Activated CD8-positive, alpha-beta memory T cell treated with anti-CD3 and anti-CD28 coated beads, Interleukin-2, amount 10 ng/mL, durations not matched to agents 7 days and 5 days (primary cell): ENCODE data around the gene PAXX. TPM values are rescaled to one million over a fixed set of nuclear protein-coding genes. Genes with fewer than 3 reads are reported as not detected.

Source experiments
- ATAC-seq: fragments of 150-1000 bp; cut with Tn5 transposase; one replicate; pipeline ENCODE4 v1.10.0; 2021; ENCODE audit warnings: moderate library complexity
- CTCF ChIA-PET: fragments of 350-600 bp; sonication (Branson Sonifier 250); formaldehyde crosslinking; loops from one replicate; lab custom pipeline; 2021; ENCODE audit warnings: antibody characterized with exemption; lab: Charles Lee
- DNase-seq: peaks from one replicate; pipeline ENCODE4 v3.0.0-alpha.2; 2020
- H3K27ac Mint-ChIP-seq: one replicate; pipeline ENCODE4 v1.8.0; 2021; ENCODE audit warnings: mild to moderate bottlenecking, mixed read lengths
- H3K27me3 Mint-ChIP-seq: one replicate; pipeline ENCODE4 v1.8.0; 2021; ENCODE audit warnings: mixed read lengths
- H3K36me3 Mint-ChIP-seq: one replicate; pipeline ENCODE4 v1.8.0; 2021; ENCODE audit warnings: mild to moderate bottlenecking, mixed read lengths
- H3K4me1 Mint-ChIP-seq: one replicate; pipeline ENCODE4 v1.8.0; 2021; ENCODE audit warnings: mixed read lengths
- H3K4me3 Mint-ChIP-seq: one replicate; pipeline ENCODE4 v1.8.0; 2021; ENCODE audit warnings: mild to moderate bottlenecking, moderate library complexity, mixed read lengths
- H3K9me3 Mint-ChIP-seq: one replicate; pipeline ENCODE4 v1.8.0; 2022; ENCODE audit warnings: low read depth, mixed read lengths
- total RNA-seq, 2 experiments: library from RNA; stranded (reverse); gene quantifications; one replicate each; pipeline ENCODE4 v1.2.3, GENCODE V29; 2021

Gene PAXX
- total RNA-seq, 2 experiments from 2014 or later, result 68.6 to 94.8 TPM

DNA sequence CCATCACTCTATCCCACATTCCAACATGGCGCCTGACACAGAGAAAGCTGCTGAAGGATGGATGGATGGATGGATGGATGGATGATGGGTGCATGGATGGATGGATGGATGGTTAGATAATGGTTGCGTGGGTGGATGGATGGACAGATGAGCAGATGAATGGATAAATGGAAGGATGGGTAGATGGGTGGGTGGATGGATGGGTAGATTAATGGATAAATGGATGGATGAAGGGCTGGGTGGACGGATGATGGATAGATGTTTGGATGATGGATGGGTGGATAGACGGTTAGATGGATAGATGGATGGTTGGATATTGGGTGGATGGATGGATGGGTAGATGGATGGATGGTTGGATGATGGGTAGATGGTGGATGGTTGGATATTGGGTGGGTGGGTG lies 35.6 kb upstream of the PAXX start:
- no peak overlapping the region for H3K27ac Mint-ChIP-seq

DNA sequence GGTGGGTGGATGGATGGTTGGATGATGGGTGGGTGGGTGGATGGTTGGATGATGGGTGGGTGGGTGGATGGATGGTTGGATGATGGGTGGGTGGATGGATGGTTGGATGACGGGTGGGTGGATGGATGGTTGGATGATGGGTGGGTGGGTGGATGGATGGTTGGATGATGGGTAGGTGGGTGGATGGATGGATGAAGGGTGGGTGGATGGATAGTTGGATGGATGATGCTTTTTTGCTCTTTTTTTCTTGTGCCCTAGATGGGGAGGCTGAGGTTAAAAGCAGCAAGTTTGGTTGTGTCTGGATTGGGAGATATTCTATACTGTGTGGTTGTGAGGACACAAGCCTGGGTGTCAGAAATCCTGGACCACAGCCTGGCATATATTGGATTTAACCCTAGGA lies 34.8 kb upstream of the PAXX start:
- Mint-ChIP-seq H3K9me3 (peaks cover 6% of the 10 kb centered on the region), H3K4me1 (peaks cover 15% of the 10 kb centered on the region), H3K4me3 (no peak overlapping the region), H3K27me3 (no peaks in the 10 kb centered on the region), H3K27ac (no peak overlapping the region), H3K36me3 (peaks cover 2% of the 10 kb centered on the region)
- CTCF ChIA-PET, result no interaction called here
- DNase-seq, result no peak
- no peak for ATAC-seq

More for the DNA sequence above, 35.6 kb upstream of the PAXX start:
- ATAC-seq (no peak), DNase-seq (no peak)
- Mint-ChIP-seq H3K9me3 (peaks cover 6% of the 10 kb centered on the region), H3K4me3 (no peak overlapping the region), H3K36me3 (peaks cover 2% of the 10 kb centered on the region), H3K27me3 (no peaks in the 10 kb centered on the region), H3K4me1 (peaks cover 11% of the 10 kb centered on the region)
- CTCF ChIA-PET, result interaction anchor here (0.6 kb wide), 1 partner anchor 179 kb away, joined by 3 read pairs; no protein-coding TSS in a partner anchor

DNA sequence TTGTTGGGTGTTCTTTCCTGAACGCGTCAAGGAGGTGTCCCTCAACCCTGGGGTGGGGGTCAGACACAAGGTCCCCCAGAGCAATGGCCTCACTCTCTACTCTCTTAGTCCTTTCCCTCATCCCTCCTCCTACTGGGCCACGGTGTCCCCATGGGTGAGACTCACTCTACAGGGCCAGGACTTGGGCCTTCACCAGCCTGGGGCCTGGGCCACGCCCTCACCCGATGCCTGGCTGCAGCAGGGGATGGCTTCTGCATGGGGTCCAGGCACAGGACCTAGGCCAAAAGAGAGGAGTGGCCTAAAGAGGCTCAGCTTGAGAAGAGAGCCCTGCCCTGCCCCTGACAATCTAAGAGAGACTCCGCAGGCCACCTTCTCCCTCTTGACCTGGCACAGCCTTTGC lies 34.3 kb upstream of the PAXX start:
- no peak for ATAC-seq
- peaks cover 2% of the 10 kb centered on the region for H3K36me3 Mint-ChIP-seq
- H3K4me1 Mint-ChIP-seq, result peaks cover 19% of the 10 kb centered on the region
- DNase-seq, result no peak
- CTCF ChIA-PET, result interaction anchor here (1.1 to 3.1 kb wide), 2 partner anchors 10 to 18 kb away, joined by 5 to 16 read pairs; no protein-coding TSS in a partner anchor
- no peak overlapping the region for H3K4me3 Mint-ChIP-seq
- no peaks in the 10 kb centered on the region for H3K27me3 Mint-ChIP-seq
- no peak overlapping the region for H3K27ac Mint-ChIP-seq
- H3K9me3 Mint-ChIP-seq, result peaks cover 6% of the 10 kb centered on the region

DNA sequence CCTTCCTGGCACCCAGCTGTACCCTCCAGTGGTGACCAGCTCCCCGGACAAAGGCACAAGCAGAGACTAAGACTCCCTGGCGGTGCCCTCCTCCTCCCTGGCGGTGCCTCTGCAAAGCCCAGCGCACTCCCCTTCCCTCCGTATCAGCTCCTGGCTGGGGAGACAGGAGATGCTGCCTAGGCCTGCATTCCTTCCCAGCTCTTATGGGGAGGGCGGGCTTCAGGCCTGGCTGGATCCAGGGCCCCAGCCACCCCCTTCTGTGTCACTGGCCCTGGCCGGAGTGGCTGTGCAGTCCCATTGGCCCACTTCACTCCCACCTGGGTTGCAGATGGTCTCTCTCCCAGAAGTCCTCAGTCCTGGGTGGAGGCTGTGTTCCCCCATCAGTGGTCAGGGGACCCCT lies 33.7 kb upstream of the PAXX start:
- Mint-ChIP-seq H3K9me3 (peaks cover 6% of the 10 kb centered on the region), H3K27ac (no peak overlapping the region), H3K27me3 (no peaks in the 10 kb centered on the region), H3K4me1 (peaks cover 23% of the 10 kb centered on the region), H3K4me3 (no peak overlapping the region), H3K36me3 (peaks cover 2% of the 10 kb centered on the region)
- CTCF ChIA-PET, result interaction anchor here (1.1 to 3.1 kb wide), 2 partner anchors 10 to 18 kb away, joined by 5 to 16 read pairs; no protein-coding TSS in a partner anchor
- ATAC-seq (no peak), DNase-seq (no peak)

DNA sequence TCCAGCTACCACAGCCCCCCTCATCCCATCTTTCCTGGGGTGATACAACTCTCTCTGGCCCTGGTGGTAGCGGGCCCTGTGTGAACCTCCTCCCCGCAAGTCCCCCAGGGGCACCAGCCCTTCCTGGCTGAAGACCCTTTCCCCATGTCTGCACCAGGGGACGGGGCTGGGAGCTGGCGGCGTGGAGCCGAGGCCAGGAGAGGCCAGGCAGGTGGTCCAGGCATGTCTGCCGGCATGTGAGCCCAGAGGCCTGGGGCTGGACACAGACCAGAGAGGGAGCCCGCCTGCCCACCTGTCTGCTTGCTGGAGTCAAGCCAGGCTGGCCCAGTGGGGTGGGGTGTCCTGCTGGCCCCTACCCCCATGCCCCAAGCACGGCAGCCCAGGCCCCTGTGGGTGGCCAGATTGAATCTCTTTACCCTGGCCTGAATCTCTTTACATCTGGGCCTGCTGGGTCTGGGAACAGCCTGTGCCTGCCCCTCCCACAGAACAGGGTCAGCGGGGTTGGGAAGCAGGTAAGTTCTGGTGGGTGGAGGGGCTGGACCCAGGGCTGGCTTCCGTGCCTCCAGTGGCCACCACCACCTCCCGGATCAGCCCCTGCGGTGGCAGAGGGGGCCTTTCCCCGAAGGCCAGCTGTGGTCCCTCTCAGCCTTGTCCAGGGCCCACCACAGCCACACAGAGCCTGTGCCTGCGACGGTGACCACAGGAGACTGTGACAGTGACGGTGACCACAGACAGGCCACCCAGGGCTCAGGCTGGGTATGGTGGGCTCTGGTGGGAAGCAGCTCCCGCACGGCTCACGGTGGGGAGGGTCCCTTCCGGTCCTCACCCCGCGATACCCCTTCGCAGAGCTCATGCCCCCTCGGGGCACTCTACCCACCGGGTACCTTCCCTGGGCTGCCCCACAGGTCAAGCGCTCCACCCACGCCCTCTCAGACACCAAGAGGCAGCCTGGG lies 33.0 kb upstream of the PAXX start:
- H3K27me3 Mint-ChIP-seq, result no peaks in the 10 kb centered on the region
- H3K4me3 Mint-ChIP-seq, result no peak overlapping the region
- DNase-seq (no peak), ATAC-seq (no peak)
- peaks cover 6% of the 10 kb centered on the region for H3K9me3 Mint-ChIP-seq
- no peak overlapping the region for H3K27ac Mint-ChIP-seq
- CTCF ChIA-PET, result interaction anchor here (0.8 to 3.1 kb wide), 6 partner anchors 11 to 76 kb away, joined by 3 to 16 read pairs (median 5); partner anchors contain the start of gene PAXX
- H3K36me3 Mint-ChIP-seq, result peaks cover 2% of the 10 kb centered on the region
- H3K4me1 Mint-ChIP-seq, result peaks cover 23% of the 10 kb centered on the region

DNA sequence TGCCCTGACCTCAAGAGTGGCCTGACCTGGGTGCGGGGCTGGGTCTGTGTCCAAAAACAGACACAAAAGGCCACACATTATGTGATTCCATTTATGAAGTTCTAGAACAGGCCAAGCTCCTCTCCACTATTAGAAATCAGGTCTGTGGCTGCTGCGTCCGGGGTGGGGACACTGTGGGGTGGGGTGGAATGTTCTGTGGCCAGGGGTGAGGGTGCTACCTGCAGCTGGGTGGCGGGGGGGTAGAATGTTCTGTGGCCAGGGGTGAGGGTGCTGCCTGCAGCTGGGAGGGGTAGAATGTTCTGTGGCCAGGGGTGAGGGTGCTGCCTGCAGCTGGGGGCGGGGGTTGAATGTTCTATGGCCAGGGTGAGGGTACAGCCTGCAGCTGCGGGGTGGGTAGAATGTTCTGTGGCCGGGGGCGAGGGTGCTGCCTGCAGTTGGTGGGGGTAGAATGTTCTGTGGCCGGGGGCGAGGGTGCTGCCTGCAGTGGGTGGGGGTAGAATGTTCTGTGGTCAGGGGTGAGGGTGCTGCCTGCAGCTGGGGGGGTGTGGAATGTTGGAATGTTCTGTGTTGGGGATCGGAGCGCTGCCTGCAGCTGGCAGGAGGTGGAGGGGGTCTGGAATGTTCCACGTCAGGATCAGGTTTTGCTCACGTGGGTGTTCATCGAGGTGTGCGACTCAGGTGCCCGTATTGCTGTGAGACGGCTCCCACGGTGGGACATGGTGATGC lies 31.8 kb upstream of the PAXX start:
- Mint-ChIP-seq H3K27me3 (no peaks in the 10 kb centered on the region), H3K36me3 (peaks cover 2% of the 10 kb centered on the region), H3K4me1 (peaks cover 35% of the 10 kb centered on the region), H3K4me3 (no peak overlapping the region), H3K27ac (peak overlapping the region; percentile 84), H3K9me3 (peaks cover 6% of the 10 kb centered on the region)
- DNase-seq (peak; percentile 70), ATAC-seq (no peak)
- CTCF ChIA-PET, result interaction anchor here (0.8 to 3.1 kb wide), 6 partner anchors 12 to 75 kb away, joined by 3 to 16 read pairs (median 8); partner anchors contain the start of gene PAXX

DNA sequence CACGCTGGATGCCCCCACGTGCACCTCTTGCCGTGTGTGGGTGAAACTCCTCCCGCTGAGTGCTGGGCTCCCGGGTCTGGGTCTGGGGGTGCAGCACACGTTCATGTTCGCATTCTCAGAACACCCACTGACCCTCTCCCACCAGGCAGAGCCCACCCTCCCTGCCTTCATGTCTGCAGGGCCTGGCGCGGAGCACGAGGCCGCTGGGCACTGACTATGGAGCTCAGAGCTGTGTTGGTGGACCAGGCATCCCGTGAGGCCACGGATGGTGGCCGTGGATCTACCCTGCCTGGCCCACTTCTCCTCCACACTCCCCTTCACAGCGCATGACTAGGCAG lies 31.3 kb upstream of the PAXX start:
- ATAC-seq (no peak), DNase-seq (no peak)
- H3K9me3 Mint-ChIP-seq, result peaks cover 6% of the 10 kb centered on the region
- H3K4me3 Mint-ChIP-seq, result no peak overlapping the region
- CTCF ChIA-PET, result interaction anchor here (1.8 to 3.1 kb wide), 5 partner anchors 13 to 68 kb away, joined by 5 to 16 read pairs (median 12); partner anchors contain the start of gene PAXX
- peaks cover 40% of the 10 kb centered on the region for H3K4me1 Mint-ChIP-seq
- no peak overlapping the region for H3K27ac Mint-ChIP-seq
- H3K27me3 Mint-ChIP-seq, result no peaks in the 10 kb centered on the region
- H3K36me3 Mint-ChIP-seq, result peaks cover 2% of the 10 kb centered on the region

DNA sequence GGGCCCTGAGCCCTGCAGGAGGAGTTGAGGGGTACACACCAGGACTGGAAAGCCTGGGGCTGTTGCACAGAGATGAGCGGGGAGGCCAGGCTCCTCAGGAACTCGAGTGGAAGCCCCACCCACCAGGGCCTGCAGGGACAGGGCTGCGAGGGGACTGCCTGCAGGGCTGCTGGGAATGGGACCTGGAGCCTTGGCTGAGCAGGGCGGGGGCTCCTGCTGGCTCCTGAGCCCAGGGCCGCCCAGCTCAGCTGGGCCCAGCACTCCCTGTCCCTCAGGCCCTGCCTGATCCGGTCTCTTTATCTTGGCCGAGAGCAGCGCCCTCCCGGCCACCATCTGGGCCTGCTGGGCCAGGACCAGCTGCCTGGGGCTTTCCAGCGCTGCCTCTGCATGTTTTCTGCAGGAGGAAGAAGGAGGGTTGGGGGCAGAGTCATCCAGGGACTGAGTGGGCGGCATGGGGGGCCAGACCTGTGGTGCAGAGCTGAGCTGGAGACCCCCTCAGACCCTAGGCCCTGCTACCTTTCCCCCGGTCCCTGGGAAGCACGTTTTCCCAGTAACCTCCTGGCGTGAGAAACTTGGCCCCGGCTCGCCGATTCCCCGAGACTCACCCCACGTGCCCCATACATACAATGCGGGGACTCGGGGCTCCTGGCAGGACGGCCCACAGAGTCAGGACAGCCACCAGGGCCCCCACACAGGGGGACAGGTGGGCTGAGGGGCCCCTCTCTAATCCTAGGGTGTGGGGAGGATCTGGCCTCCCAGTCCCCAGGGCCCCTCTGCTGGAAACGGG lies 30.8 kb upstream of the PAXX start:
- Mint-ChIP-seq H3K36me3 (peaks cover 2% of the 10 kb centered on the region), H3K4me1 (peaks cover 46% of the 10 kb centered on the region), H3K27me3 (no peaks in the 10 kb centered on the region), H3K4me3 (no peak overlapping the region), H3K27ac (no peak overlapping the region), H3K9me3 (peaks cover 3% of the 10 kb centered on the region)
- CTCF ChIA-PET, result interaction anchor here (1.8 to 2.6 kb wide), 4 partner anchors 13 to 68 kb away, joined by 5 to 15 read pairs (median 11); partner anchors contain the start of gene PAXX
- DNase-seq (no peak), ATAC-seq (no peak)

DNA sequence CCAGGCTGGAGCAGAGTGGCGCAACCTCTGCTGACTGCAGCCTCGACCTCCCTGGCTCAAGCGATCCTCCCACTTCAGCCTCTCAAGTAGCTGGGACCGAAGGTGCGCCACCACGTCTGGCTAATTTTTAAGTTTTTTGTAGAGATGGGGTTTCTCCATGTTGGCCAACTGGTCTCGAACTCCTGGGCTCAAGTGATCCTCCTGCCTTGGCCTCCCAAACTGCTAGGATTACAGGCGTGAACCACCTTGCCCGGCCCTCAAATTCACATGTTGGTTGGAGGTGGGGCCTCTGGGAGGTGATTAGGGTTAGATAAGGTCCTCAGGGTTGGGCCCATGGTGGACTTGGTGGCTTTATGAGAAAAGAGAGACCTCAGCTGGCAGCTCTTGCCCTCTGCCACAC lies 30.1 kb upstream of the PAXX start:
- DNase-seq (no peak), ATAC-seq (no peak)
- CTCF ChIA-PET, result interaction anchor here (0.9 to 2.6 kb wide), 5 partner anchors 9 to 73 kb away, joined by 3 to 15 read pairs (median 4); no protein-coding TSS in a partner anchor
- no peaks in the 10 kb centered on the region for H3K27me3 Mint-ChIP-seq
- H3K36me3 Mint-ChIP-seq, result no peaks in the 10 kb centered on the region
- no peaks in the 10 kb centered on the region for H3K9me3 Mint-ChIP-seq
- H3K4me1 Mint-ChIP-seq, result peaks cover 46% of the 10 kb centered on the region
- H3K4me3 Mint-ChIP-seq, result no peak overlapping the region
- H3K27ac Mint-ChIP-seq, result no peak overlapping the region

DNA sequence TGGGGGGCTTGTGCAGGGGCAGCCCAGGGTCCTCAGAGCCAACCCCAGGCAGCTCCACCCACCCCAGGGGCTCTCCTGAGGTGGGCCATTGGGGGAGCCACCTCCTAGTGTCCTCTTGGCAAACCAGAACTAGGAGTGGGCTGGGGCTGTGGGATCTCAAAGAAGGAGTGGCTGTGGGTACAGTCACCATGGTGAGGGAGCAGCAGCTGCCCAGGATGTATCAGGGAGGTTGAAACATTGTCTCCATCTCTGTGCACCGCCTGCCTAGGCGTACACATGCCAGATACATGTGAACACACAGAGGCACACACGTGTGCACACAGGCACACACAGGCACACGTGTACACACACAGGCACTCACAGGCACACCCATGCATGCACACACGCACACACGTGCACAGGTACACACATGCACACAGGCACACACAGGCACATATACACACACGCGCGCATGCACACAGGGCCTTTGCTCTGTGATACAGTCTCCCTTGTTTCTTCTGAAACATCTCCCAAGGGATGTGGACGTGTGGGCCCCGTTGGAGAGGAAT lies 29.4 kb upstream of the PAXX start:
- Mint-ChIP-seq H3K27me3 (no peaks in the 10 kb centered on the region), H3K4me3 (no peak overlapping the region), H3K9me3 (no peaks in the 10 kb centered on the region), H3K27ac (peak overlapping the region; percentile 71), H3K4me1 (peaks cover 46% of the 10 kb centered on the region), H3K36me3 (no peaks in the 10 kb centered on the region)
- DNase-seq (no peak), ATAC-seq (no peak)
- CTCF ChIA-PET, result interaction anchor here (0.9 to 2.6 kb wide), 5 partner anchors 10 to 72 kb away, joined by 3 to 15 read pairs (median 4); no protein-coding TSS in a partner anchor

DNA sequence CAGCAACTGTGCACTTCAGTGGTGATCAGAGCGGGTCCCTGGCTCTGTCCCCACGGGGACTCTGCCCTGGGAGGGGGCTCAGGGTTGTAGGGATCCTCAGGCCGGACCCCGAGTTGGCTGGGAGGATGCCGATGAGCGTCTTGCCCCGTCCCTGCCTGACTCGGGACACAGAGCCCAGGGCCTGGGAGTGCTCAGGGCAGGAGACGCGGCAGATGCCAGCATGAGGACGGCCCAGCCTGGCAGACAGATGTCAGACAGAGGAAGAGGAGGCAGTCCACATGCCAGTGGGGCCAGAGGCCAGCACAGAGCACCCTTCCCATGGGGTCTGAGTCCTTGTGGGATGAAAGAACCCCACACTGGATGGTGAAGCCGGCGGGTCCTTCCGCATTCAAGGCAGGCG lies 28.9 kb upstream of the PAXX start:
- peaks cover 46% of the 10 kb centered on the region for H3K4me1 Mint-ChIP-seq
- H3K36me3 Mint-ChIP-seq, result no peaks in the 10 kb centered on the region
- DNase-seq, result no peak
- no peak for ATAC-seq
- CTCF ChIA-PET, result interaction anchor here (0.9 to 2.6 kb wide), 4 partner anchors 10 to 72 kb away, joined by 3 to 15 read pairs (median 4); no protein-coding TSS in a partner anchor
- no peaks in the 10 kb centered on the region for H3K9me3 Mint-ChIP-seq
- H3K27ac Mint-ChIP-seq, result peak overlapping the region; percentile 71
- no peaks in the 10 kb centered on the region for H3K27me3 Mint-ChIP-seq
- H3K4me3 Mint-ChIP-seq, result no peak overlapping the region

DNA sequence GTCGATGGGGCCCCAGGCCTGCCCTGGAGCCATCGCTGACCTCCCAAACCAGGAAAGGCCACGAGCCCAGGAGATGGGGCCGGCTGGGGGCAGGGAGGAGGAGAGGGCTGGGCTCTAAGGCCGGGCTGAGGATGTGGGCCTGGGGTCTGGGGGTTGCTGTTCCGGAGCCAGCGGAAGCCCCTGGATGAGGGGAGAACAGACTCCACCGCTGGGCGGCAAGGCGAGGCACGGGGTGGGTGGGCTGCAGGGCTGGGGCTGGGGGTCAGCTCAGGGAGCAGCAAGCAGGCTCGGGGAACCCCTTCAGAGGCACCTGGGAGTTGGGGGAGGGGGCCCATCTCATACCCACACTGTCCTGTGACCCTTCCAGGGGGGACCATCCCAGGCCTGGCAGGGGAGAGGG lies 28.5 kb upstream of the PAXX start:
- H3K27me3 Mint-ChIP-seq, result no peaks in the 10 kb centered on the region
- no peak overlapping the region for H3K4me3 Mint-ChIP-seq
- H3K9me3 Mint-ChIP-seq, result no peaks in the 10 kb centered on the region
- no peak for DNase-seq
- CTCF ChIA-PET, result interaction anchor here (0.8 to 2.6 kb wide), 4 partner anchors 15 to 100 kb away, joined by 3 to 15 read pairs (median 4); no protein-coding TSS in a partner anchor
- no peaks in the 10 kb centered on the region for H3K36me3 Mint-ChIP-seq
- H3K4me1 Mint-ChIP-seq, result peaks cover 46% of the 10 kb centered on the region
- no peak overlapping the region for H3K27ac Mint-ChIP-seq
- ATAC-seq, result no peak
